NCI-H1930 (cell line): Measurements from ENCODE around the gene GIPR.

ENCODE experiments used
- DNase-seq, 2 experiments: peaks; one replicate each; lab custom pipeline; 2025; lab: John Stamatoyannopoulos, UW

Gene GIPR

GRCh38 chr19:45730368-45731288, 62.6 kb downstream of the GIPR start, which contains the start of gene FBXO46:
FBXO46 (minus strand) TSS chr19:45730896; CDS start chr19:45713495, 17,401 bp downstream.
- DNase-seq, result peak; percentile 100
